ENCODE measurements around the gene MAML2. TPM values are rescaled to one million over a fixed set of nuclear protein-coding genes. Genes with fewer than 3 reads are reported as not detected.
A peak's percentile ranks its signal among the peaks of the same experiment; 100 is the strongest.

MAML2 gene
- total RNA-seq, 4 donors from 2014 or later = 15.9 to 31.9 (median 24.9) TPM

- no peak overlapping the region for H3K4me3 ChIP-seq
- TF ChIP-seq EP300 (IDR thresholded peaks at IDR 0.05; ENCODE audit: low read depth) (no peak), CTCF (IDR thresholded peaks at IDR 0.05) (no peak), POLR2AphosphoS5 (IDR thresholded peaks at IDR 0.05) (no peak), POLR2A (IDR thresholded peaks at IDR 0.05) (no peak)
- H3K27ac ChIP-seq = no peak overlapping the region
- no peaks in the 10 kb centered on the region for H3K27me3 ChIP-seq
- in situ Hi-C loops (cut with MboI; ENCODE audit: low pct_ligation_motif_present in 1 of 4, low pct_unique_long_range_greater_than_20kb in 1 of 4, low sequenced_read_pairs in 3 of 4) (no loop called here), intact Hi-C loops (cut with DNase I; ENCODE audit: low total_unique reads) (no loop called here)
- H3K36me3 ChIP-seq = no peaks in the 10 kb centered on the region
- no peak for DNase-seq
- WGBS, 2 donors (ENCODE audit: low coverage in 1 of 2) = 60 to 77% methylated on average over 5 to 6 of the region's 6 CpGs
- no peaks in the 10 kb centered on the region for H3K9me3 ChIP-seq
- H3K4me1 ChIP-seq = peaks cover 12 to 39% (median 17%) of the 10 kb centered on the region in 4 donors
These were observed 183.0 kb downstream of the MAML2 start for GRCh38 chr11:96159968-96160367.

GRCh38 chr11:96158126-96158525, 184.9 kb downstream of the MAML2 start:
- intact Hi-C loops (cut with DNase I; ENCODE audit: low total_unique reads) (no loop called here), in situ Hi-C loops (cut with MboI; ENCODE audit: low pct_ligation_motif_present in 1 of 4, low pct_unique_long_range_greater_than_20kb in 1 of 4, low sequenced_read_pairs in 3 of 4) (no loop called here)
- Histone ChIP-seq H3K36me3 (no peaks in the 10 kb centered on the region), H3K27ac (peak overlapping the region in 3 of 4 donors; percentile 75 to 80 (median 79)), H3K4me3 (no peak overlapping the region), H3K4me1 (peaks cover 20 to 45% (median 23%) of the 10 kb centered on the region in 4 donors), H3K9me3 (no peaks in the 10 kb centered on the region), H3K27me3 (no peaks in the 10 kb centered on the region)
- TF ChIP-seq EP300 (IDR thresholded peaks at IDR 0.05; ENCODE audit: low read depth) (no peak), CTCF (IDR thresholded peaks at IDR 0.05) (no peak), POLR2A (IDR thresholded peaks at IDR 0.05) (no peak), POLR2AphosphoS5 (IDR thresholded peaks at IDR 0.05) (no peak)
- WGBS, 2 donors (ENCODE audit: low coverage in 1 of 2) = 59% methylated on average over 1 of the region's 1 CpG; no CpG with 5 or more reads in 1 of the 2 donors
- DNase-seq = no peak

GRCh38 chr11:96157517-96157873, 185.5 kb downstream of the MAML2 start:
- Histone ChIP-seq H3K36me3 (no peaks in the 10 kb centered on the region), H3K4me3 (no peak overlapping the region), H3K4me1 (peaks cover 20 to 45% (median 23%) of the 10 kb centered on the region in 4 donors), H3K27ac (peak overlapping the region; percentile 75 to 80 (median 77)), H3K27me3 (no peaks in the 10 kb centered on the region), H3K9me3 (no peaks in the 10 kb centered on the region)
- intact Hi-C loops (cut with DNase I; ENCODE audit: low total_unique reads) = no loop called here
- in situ Hi-C loops (cut with MboI; ENCODE audit: low pct_ligation_motif_present in 1 of 4, low pct_unique_long_range_greater_than_20kb in 1 of 4, low sequenced_read_pairs in 3 of 4) = no loop called here
- TF ChIP-seq POLR2AphosphoS5 (IDR thresholded peaks at IDR 0.05) (no peak), CTCF (IDR thresholded peaks at IDR 0.05) (no peak), POLR2A (IDR thresholded peaks at IDR 0.05) (no peak), EP300 (IDR thresholded peaks at IDR 0.05; ENCODE audit: low read depth) (no peak)
- DNase-seq = no peak

GRCh38 chr11:96156379-96156722, 186.6 kb downstream of the MAML2 start:
- intact Hi-C loops (cut with DNase I; ENCODE audit: low total_unique reads) (no loop called here), in situ Hi-C loops (cut with MboI; ENCODE audit: low pct_ligation_motif_present in 1 of 4, low pct_unique_long_range_greater_than_20kb in 1 of 4, low sequenced_read_pairs in 3 of 4) (no loop called here)
- H3K4me3 ChIP-seq = no peak overlapping the region
- peaks cover 20 to 44% (median 22%) of the 10 kb centered on the region in 4 donors for H3K4me1 ChIP-seq
- WGBS, 2 donors (ENCODE audit: low coverage in 1 of 2) = 54% methylated on average over 3 of the region's 3 CpGs; no CpG with 5 or more reads in 1 of the 2 donors
- H3K27me3 ChIP-seq = no peaks in the 10 kb centered on the region
- no peaks in the 10 kb centered on the region for H3K36me3 ChIP-seq
- DNase-seq = no peak
- peak overlapping the region; percentile 75 to 80 (median 77) for H3K27ac ChIP-seq
- TF ChIP-seq POLR2AphosphoS5 (IDR thresholded peaks at IDR 0.05) (no peak), CTCF (IDR thresholded peaks at IDR 0.05) (no peak), EP300 (IDR thresholded peaks at IDR 0.05; ENCODE audit: low read depth) (no peak), POLR2A (IDR thresholded peaks at IDR 0.05) (no peak)
- no peaks in the 10 kb centered on the region for H3K9me3 ChIP-seq
